DMS 273 (cell line): Measurements from ENCODE around the gene NRARP.

Source experiments
- DNase-seq: peaks from one replicate; lab custom pipeline; 2025; ENCODE audit not compliant: unreplicated experiment; lab: John Stamatoyannopoulos, UW

The NRARP gene

GRCh38 chr9:137262909-137263285 lies 39.2 kb downstream of the NRARP start:
- no peak for DNase-seq

GRCh38 chr9:137262173-137262908 lies 39.7 kb downstream of the NRARP start:
- peak; percentile 67 for DNase-seq

- DNase-seq: no peak
These were observed 45.2 kb downstream of the NRARP start for GRCh38 chr9:137256856-137257255.

- DNase-seq: no peak
These were observed 45.7 kb downstream of the NRARP start for GRCh38 chr9:137256362-137256761.

GRCh38 chr9:137255448-137256114 lies 46.5 kb downstream of the NRARP start:
- peak; percentile 74 for DNase-seq

- DNase-seq: peak; percentile 95
These were observed 47.2 kb downstream of the NRARP start, which contains the start of gene NELFB for GRCh38 chr9:137254624-137255447. NELFB (plus strand) TSS chr9:137255327.

- no peak for DNase-seq
These were observed 48.1 kb downstream of the NRARP start for GRCh38 chr9:137253717-137254623.

- DNase-seq: peak; percentile 39
These were observed 49.2 kb downstream of the NRARP start for GRCh38 chr9:137252555-137253506.

- no peak for DNase-seq
These were observed 50.4 kb downstream of the NRARP start for GRCh38 chr9:137251490-137252268.

- DNase-seq: no peak
These were observed 50.9 kb downstream of the NRARP start, which contains the start of gene STPG3 for GRCh38 chr9:137251194-137251461. STPG3 (plus strand) TSS chr9:137251286; CDS start chr9:137251287, 1 bp downstream.

- DNase-seq: peak; percentile 71
These were observed 51.5 kb downstream of the NRARP start for GRCh38 chr9:137250329-137251193.
